Measurements from ENCODE around the gene TMEM167A.
A peak's percentile ranks its signal among the peaks of the same experiment; 100 is the strongest.

TMEM167A gene, protein sequence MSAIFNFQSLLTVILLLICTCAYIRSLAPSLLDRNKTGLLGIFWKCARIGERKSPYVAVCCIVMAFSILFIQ

DNA sequence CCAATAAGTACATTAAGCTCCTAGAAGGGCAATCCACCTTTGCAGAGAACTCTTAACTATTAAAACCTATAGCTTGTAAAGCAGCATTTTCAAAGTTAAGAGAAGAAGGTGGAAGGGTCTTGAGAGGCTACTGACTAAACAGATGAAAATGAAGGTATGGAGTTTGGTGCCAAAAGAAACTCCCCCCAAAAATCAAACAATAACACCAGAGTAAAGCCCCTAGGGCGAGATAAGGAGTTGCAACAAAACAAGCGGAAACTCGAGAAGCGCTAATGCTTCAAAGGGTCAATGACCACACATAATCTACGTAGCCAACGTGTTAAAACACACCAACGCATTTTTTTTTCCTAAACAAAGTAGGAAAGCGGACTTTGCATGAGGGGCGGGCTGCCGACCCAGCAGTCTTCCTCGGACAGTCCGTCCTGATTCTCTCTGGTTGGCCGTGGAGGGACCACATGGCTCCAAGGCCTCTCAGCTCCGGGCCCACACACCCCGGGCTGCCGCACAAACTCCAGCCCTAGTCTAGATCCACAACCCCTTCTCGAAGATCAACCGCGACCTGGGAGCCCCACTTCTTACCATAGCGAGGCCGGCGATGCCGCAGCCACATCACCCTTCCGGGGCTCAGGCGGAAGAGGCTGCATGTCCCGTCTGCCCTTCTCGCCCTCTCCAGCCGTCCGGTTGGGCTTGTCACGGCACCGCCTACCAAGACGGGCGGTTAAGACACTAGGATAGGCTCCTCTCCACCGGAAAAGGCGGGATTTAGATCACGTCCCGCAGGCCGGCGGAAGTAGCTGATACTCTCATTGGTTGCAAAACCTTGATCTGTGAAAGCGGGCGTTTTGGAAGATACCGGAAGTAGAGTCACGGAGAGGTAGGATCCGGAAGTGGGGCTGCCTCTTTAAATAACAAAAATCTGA is at the start of gene TMEM167A, which contains the start of gene XRCC4:
Gene TMEM167A, minus strand, starts transcription at position 653 of the 920 bp plus-strand sequence. Its CDS starts 71 bp downstream, at position 582.
Gene XRCC4, plus strand, starts transcription at position 806 of the 920 bp plus-strand sequence. CDS start 27,373 bp downstream, outside the sequence.
- DNase-seq: peak; percentile 97

DNA sequence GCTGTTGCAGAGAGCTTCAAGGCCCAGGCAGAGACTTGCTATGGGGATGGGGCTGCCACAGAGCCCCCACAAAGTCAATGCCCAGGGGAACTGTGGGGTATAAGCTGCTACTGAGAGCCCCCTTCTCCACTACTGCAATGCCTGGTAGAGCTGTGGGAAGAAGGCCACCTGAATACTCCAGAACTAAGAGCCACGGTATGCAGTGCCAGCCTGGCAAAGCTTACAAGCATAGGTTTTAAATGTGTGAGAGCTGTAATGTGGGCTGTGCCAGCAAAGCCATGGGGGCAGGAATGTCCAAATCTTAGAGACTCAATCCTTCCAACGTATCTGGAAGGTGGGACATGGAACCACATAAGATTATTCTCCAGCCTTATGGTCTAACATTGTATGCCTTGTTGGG is 49.3 kb upstream of the TMEM167A start:
- DNase-seq: no peak

DNA sequence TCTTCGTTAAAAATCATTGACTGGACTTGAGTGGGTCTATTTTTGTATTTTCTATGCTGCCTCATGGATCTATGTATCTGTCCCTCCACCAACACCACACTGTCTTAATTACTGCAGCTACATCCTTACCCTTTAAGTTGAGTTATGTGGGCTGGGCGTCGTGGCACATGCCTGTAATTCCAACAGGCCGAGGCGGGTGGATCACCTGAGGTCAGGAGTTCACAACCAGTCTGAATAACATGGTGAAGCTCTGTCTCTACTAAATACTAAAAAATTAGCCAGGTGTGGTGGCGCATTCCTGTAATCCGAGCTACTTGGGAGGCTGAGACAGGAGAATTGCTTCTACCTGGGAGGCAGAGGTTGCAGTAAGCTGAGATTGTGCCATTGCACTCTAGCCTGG is 48.4 kb upstream of the TMEM167A start:
- no peak for DNase-seq

DNA sequence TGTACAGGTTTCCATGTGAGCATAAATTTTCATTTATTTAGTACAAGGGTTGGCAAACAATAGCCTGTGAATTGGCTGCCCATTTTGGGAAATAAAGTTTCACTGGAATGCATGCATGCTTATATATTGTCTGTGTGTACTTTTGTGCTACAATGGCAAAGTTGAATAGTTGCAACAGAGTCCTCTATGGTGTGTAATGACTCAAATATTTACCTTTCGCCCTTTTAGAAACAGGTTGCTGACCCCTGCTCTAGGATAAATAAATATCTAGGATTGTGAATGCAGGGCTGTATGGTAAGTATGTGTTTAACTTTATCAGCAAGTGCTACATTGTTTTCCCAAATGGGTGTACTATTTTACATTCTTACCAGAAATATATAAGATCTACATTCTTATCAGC is 47.4 kb upstream of the TMEM167A start:
- no peak for DNase-seq

DNA sequence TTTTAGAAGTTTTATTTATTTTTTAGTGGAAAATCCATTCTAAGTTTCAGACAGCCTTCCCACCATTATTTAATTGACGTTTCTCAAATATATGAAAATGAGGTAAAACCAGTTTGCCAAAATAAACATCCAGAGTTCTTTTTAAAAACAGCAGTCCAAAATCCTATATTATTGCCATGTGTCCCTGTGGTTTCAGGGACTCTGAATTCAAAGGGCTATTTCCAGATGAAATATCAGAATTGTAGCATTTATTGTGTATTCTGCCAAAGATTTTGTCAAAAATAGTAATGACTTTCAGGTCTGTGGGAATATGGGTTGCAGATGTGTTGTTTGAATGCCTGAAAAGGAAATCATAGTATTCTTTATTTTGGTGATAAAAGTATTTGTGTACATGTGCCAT is 41.8 kb upstream of the TMEM167A start:
- no peak for DNase-seq

DNA sequence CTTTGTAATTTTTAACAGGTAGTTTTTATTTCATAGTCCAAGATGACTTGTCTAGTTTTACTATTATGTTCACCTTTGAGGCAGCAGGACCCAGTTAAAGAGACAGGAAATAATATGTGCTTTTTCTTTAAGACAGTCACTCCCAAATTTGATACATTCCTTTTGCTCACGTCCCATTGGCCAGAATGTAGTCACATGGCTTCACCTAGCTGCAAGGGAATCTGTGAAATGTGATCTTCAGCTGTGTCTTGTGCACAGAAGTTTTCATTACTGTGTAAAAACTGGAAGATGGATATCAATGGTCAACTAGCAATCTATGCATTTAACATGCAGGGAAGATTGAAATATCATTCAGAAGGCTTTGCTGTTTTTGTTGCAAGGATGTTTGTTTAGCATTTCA is 41.3 kb upstream of the TMEM167A start:
- no peak for DNase-seq

DNA sequence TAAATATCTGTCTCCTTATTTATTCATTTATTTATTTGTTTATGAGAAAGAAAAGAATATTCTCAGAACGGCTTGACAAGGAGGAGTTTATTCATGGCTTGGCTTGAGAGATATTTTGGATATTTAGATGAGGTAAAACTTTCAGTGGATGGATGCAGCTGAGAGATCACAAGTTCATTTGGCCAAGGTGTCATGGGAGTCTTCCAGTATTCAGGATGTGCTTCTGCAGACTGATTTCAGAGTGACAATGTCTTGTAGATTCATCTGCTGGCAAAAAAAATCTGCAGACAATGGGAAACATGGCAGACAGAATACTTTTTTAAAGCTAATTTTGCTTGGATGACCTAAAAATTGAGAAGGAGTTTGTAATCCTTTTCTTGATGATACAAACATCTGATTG is 38.6 kb upstream of the TMEM167A start:
- no peak for DNase-seq

DNA sequence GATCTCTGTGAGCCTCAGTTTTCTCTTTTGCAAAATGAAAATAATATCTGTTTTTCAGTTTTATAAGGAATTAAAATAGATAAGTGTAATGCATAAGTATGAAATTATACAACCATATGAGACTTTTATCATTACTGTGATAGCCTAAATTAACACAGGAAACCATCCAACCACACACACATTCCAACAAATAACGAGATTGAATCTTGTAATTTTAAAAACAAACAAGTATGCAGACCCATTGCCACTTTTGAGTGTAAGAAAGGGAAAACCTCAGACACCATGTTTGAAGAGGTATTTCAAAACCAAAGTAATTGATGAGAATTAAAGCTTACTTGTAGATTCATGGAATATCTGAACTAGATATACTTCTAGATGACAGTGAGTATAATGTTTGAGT is 32.2 kb upstream of the TMEM167A start:
- DNase-seq: no peak

DNA sequence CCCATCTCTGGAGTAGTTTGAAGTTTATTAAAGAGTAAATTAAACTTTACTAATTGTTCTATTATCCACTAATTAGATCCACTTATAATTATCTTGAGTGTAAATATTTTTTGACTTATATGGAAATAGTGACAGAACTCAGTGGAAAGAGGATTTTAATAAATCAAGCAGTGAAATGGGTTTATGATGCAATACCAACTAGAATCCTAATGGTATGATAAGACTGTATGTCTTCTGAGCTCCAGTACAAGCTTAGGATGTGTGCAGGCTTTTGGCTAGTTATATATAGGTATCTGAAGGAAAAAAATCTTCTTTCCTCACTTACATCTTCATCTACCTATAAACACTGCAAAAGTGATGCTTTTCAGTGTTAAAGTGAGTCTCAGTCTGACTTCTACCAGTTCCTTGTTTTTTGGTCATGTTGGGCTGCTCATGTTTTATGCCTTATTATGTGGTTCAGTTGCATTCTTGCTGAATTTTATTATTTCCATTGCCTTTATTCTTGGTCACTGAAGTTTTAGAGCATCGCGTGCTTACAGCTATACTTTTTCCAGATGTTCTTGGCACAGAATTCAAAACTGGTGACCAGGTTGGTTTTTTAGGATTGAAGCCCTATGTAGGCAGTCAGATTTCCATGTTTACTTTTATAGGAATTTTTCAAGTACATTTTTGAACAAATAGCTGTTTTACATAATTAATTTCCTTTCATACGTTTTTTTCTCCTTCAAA is 30.7 kb upstream of the TMEM167A start:
- DNase-seq: no peak

DNA sequence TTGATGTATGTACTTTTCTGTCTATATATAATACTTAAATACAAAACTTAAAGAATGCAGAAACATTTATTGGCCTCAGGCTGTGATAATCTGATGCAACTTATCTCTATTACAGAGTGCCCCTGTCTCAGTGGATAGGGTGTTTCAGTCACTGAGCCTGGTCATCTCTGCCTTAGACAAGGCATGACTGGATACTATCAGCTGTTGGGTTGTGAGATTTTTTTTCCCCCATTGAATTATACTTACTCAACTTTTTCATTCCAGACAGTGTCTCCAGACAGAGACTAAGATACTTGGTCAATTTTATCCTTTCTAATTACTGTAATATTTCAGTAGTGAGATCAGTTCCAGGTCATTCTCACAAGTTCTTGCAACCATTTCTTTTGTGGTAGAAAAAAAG is 26.8 kb upstream of the TMEM167A start:
- DNase-seq: no peak

DNA sequence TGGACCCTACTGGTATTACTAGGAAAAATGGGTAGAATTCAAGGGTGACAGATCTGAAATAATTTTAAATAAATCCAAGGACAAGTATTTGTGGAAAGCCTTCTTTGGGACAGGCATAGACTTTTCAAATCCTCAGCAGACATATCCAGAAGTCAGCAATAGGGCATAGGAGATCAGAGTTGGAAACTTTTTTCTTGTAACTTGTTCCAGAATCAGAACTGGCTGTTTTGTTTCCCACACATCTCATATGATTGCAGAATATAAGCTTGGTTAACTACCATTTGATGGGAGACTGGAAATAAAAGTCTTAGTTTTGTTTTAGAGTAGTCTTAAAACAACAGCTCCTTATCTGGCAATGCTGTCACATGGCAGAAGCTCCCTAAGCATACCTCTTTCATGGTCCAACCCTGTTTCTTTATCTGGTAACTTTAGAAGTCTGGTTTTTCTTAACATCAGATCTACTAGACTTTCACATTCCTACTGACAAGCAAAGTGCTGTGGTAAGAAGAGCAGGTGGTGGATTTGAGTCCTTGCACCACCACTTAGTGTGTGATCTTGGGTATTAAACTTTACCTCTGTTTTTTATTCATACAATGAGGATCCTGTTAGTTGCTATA is 25.3 kb upstream of the TMEM167A start:
- DNase-seq: no peak

DNA sequence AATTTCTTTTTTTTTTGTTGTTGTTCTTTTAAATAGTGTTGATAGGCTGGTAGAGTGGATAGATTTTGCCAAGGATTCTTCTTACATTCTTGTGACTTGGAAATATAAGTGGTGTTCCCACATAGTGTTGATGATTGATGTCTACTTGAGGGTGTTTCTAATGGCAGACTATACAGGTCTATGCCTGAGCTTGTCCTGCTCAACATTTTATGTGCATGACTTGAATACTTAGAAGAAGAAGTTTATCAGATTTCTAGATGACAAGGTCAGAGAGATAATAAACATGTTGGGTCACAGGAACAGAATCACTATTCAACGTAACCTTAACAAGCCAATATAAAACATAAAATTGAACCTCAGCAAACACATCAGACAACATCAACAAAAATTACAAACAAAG is 24.3 kb upstream of the TMEM167A start:
- DNase-seq: no peak

DNA sequence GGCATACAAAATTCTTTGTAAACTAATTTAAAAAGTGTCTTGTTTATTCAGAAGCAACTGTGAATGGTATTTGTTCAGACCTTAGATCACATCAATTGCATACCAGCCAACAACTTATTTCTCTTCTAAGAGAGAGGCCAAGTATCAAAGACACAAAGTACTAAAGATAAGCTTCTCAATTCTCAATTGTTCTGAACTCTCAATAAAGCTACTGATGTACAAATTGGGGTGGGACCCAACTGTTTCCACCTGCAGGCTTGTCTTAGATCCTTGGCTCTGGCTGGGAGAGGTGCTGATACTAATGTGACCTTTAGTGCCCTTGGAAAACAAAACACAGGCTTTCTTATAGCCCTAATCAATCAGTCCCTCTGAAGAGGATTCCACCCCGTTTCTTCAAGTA is 22.3 kb upstream of the TMEM167A start:
- DNase-seq: no peak

DNA sequence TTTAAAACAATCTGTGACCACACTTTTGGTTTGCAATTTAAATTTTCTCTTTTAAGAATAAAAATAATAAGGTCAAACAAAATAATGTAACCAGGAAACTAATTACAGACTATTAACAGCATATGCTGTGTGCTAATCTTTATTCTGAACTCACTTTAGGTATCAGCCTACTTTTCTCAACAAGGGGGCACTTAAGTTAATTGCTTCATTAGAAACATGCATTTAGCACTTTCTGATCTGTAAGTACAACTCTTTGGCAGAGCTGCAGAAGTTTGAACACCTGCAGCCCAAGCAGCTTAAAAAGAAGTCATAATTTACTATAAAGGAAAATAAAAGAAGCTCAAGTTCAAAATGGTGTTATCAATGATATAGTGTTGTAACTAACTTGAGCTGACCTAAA is 21.8 kb upstream of the TMEM167A start:
- no peak for DNase-seq

DNA sequence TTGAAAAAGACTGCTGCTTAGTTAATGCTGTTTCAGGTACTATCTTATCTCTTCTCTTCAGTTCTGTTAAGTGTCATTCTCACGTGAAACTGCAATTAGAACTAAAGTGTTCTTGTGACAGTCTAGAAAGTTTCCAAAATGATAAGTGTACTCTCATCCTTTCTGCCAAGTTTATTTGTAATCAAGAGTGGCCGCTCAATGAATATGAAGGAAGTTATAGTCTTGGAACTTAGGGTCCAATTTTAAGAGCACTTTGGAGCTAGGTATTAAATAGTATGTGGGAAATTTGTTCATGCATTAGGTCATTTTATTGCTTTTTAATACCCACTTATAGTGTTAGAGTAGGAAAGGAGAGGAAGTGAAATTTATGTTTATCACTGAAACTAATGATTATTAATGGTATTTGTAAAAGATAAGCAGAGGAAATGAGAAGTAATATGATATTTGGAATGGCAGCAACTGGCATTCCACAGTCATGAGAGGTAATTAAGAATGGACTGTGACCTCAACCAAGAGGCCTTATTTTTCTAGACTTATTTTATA is 20.6 kb upstream of the TMEM167A start:
- peak; percentile 48 for DNase-seq

DNA sequence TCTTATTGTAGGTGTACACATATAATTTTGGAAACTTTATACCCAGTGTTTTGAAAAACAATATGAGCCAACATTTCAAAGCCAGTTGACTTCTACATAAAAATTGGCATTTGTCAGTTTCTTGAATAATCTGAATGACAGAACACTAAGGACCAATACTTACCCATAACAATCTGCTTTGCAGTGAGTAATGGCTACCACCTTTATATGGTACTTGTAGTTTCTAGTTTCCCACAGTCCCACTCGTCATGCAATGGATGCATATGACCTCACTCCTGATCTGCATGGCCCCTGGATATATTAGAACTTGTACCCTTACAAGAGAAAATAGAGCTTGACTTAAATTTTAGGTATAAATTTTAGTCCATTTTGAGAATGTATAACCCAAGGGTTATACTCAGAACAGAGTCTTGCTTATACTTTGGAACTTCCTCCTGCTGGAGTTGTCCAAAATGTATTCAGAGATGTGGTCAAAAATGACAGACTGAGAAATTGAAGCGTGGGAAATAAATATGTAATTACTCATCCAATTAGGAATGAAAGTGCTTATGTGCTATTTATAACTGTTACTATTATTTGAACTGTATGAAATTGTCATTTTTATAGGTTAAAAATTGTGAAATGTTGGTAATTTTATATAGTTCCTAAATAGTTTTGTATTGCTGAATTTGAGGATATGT is 19.6 kb upstream of the TMEM167A start:
- peak; percentile 4 for DNase-seq

DNA sequence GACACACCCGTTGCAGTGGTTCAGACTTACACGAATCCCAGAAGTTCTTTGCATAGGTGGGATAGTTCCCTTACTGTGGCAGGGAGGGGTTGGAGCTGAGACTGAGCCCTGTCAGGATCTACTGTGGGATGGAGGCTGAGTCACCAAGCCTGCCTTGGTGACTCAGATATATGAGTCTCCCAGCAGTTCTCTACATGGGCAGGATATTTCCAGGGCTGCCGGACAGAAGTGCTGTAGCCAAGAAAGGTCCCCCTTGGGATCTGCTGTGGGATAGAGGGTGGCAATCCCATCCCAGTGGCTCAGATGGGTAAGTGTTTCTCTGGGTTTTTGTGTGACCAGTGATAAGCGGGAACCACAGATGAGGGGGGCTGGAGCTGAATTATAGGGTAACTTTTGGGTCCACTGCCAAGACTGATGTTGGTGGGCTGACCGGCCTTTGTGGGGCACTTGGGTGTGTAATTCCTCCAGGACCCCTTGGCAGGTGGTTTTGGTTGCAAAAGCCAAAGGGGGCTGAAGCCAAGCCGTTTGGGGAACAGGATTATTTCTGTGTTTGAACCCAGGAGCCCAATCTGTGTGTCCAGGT is 18.9 kb upstream of the TMEM167A start:
- peak; percentile 75 for DNase-seq

DNA sequence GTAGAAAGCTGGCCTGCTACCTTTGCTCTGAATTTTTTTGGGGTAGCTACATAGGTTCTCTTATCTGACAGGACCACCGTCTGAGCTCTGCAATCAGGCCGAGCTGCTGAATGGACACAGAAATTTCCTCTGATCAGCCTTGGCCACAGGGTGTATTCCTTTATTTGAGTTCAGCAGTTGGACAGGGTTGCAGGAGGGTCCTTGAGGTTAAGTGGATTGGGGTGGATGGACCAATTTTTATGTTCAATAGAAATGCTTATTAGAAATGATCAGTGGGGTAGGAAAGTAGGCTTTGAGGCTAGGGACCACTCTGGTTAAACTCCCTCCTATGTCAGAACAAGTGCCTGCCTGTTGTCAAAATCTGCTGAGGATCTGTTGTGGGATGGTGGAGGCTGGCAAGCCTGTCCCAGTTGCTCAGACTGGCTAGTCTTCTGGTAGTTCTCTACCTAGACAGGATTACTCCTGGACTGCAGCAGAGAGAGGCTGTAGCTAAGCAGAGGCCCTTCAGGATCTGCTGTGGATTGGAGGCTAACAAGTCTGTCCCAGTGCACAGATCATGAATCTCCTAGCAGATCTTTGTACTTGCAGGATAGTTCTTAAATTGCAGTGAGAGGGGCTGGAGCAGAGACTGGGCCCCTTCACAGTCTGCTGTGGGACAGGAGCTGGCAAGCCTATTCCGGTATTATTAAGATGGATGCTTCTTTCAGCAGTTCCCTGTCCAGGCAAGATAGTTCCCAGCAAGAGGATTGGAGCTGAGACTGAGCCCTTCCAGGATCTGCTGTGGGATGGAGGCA is 18.2 kb upstream of the TMEM167A start:
- no peak for DNase-seq

DNA sequence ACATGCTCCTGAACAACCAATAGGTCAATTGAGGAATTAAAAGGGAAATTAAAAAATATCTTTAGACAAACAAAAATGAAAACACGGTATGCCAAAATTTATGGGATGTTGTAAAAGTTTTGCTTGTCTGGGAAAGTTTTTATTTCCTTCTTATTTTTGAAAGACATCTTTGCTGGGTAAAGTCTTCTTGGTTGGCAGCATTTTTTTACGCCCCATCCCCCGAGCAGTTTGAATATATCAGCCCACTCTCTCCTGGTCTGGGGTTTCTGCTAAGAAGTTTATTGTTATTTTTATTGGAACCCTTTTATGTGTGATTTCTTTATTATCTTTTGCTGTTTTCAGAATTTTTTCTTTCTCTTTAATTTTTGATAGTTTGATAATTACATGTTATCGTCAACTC is 16.5 kb upstream of the TMEM167A start:
- DNase-seq: no peak

DNA sequence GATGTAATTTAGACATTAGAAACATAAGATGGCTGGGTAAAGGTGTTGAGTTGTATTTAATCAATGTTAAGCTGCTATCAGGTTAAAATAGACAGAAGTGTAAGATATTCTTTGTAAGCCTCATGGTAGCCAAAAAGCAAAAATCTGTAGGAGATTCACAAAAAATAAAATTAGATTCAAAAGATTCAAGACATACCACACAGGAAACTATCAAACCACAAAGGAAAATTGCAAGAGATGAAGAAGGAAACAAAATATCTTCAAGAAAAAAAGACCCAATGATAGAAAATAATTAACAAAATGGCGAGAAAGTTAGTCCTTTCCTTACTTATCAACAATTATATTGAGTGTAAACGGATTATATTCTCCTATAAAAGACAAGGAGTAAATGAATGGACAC is 15.4 kb upstream of the TMEM167A start:
- DNase-seq: no peak

DNA sequence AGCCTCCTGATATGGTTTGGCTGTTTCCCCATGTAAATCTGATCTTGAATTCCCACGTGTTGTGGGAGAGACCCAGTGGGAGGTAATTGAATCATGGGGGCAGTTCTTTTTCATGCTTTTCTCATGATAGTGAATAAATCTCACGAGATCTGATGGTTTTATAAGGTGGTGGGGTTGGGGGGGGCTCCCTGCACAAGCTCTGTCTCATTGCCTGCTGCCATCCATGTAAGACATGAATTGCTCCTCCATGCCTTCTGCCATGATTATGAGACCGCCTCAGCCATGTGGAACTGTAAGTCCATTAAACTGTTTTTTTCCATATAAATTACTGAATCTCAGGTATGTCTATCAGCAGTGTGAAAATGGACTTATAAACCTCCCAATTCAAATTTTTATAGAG is 13.0 kb upstream of the TMEM167A start:
- no peak for DNase-seq
